ENCODE measurements around the gene SSH2. TPM values are rescaled to one million over a fixed set of nuclear protein-coding genes. Genes with fewer than 3 reads are reported as not detected.
A peak's percentile ranks its signal among the peaks of the same experiment; 100 is the strongest.

Gene SSH2
- total and polyA plus RNA-seq, 2 experiments from 2014 or later = 9.9 to 12.7 TPM

GRCh38 chr17:29742210-29742513 lies 187.9 kb downstream of the SSH2 start:
- DNase-seq (ENCODE audit: low spot score) = no peak
- Histone ChIP-seq H3K27ac (no peak overlapping the region), H3K9me2 (replicated peaks; ENCODE audit: insufficient read depth) (no peaks in the 10 kb centered on the region), H3K4me2 (no peak overlapping the region), H3K4me1 (ENCODE audit: insufficient read depth) (peaks cover 3% of the 10 kb centered on the region), H3K4me3 (no peak overlapping the region), H3K27me3 (no peaks in the 10 kb centered on the region), H4K20me1 (ENCODE audit: insufficient read depth, poor library complexity, severe bottlenecking) (no peaks in the 10 kb centered on the region), H2AFZ (no peak overlapping the region), H3K36me3 (replicated peaks; ENCODE audit: insufficient read depth, low read depth) (no peaks in the 10 kb centered on the region), H3K9me3 (ENCODE audit: low read depth) (no peaks in the 10 kb centered on the region), H3K79me2 (no peaks in the 10 kb centered on the region)
- 60% methylated on average over 3 of the region's 3 CpGs for WGBS (ENCODE audit: low lambda C conversion rate, missing lambda C conversion rate)
- TF ChIP-seq EZH2 (IDR thresholded peaks at IDR 0.05; ENCODE audit: borderline replicate concordance) = no peak
- TF ChIP-seq EZH2phosphoT487 (IDR thresholded peaks at IDR 0.05; ENCODE audit: low read depth, severe bottlenecking, unreplicated experiment) = no peak

- Histone ChIP-seq H3K9me3 (ENCODE audit: low read depth) (no peaks in the 10 kb centered on the region), H3K79me2 (no peaks in the 10 kb centered on the region), H3K27me3 (no peaks in the 10 kb centered on the region), H3K9me2 (replicated peaks; ENCODE audit: insufficient read depth) (no peaks in the 10 kb centered on the region), H3K36me3 (replicated peaks; ENCODE audit: insufficient read depth, low read depth) (no peaks in the 10 kb centered on the region), H3K4me1 (ENCODE audit: insufficient read depth) (peaks cover 3% of the 10 kb centered on the region), H3K27ac (no peak overlapping the region), H3K4me3 (no peak overlapping the region), H2AFZ (no peak overlapping the region), H4K20me1 (ENCODE audit: insufficient read depth, poor library complexity, severe bottlenecking) (no peaks in the 10 kb centered on the region), H3K4me2 (peak overlapping the region; percentile 18)
- no peak for DNase-seq (ENCODE audit: low spot score)
- TF ChIP-seq EZH2phosphoT487 (IDR thresholded peaks at IDR 0.05; ENCODE audit: low read depth, severe bottlenecking, unreplicated experiment) = no peak
- no peak for TF ChIP-seq EZH2 (IDR thresholded peaks at IDR 0.05; ENCODE audit: borderline replicate concordance)
- TF ChIP-seq CTCF (IDR thresholded peaks at IDR 0.05; ENCODE audit: poor library complexity) = no peak
- 43% methylated on average over 4 of the region's 4 CpGs for WGBS (ENCODE audit: low lambda C conversion rate, missing lambda C conversion rate)
Measured at GRCh38 chr17:29740017-29740416, 190.0 kb downstream of the SSH2 start.

- Histone ChIP-seq H3K4me1 (ENCODE audit: insufficient read depth) (peaks cover 13% of the 10 kb centered on the region), H3K4me2 (no peak overlapping the region), H3K27ac (no peak overlapping the region), H3K79me2 (no peaks in the 10 kb centered on the region), H3K9me2 (replicated peaks; ENCODE audit: insufficient read depth) (no peaks in the 10 kb centered on the region), H3K4me3 (no peak overlapping the region), H4K20me1 (ENCODE audit: insufficient read depth, poor library complexity, severe bottlenecking) (no peaks in the 10 kb centered on the region), H2AFZ (no peak overlapping the region), H3K36me3 (replicated peaks; ENCODE audit: insufficient read depth, low read depth) (no peaks in the 10 kb centered on the region), H3K27me3 (no peaks in the 10 kb centered on the region), H3K9me3 (ENCODE audit: low read depth) (no peaks in the 10 kb centered on the region)
- no peak for DNase-seq (ENCODE audit: low spot score)
- TF ChIP-seq EZH2 (IDR thresholded peaks at IDR 0.05; ENCODE audit: borderline replicate concordance) (no peak), EZH2phosphoT487 (IDR thresholded peaks at IDR 0.05; ENCODE audit: low read depth, severe bottlenecking, unreplicated experiment) (no peak), CTCF (IDR thresholded peaks at IDR 0.05; ENCODE audit: poor library complexity) (no peak)
Measured at GRCh38 chr17:29734640-29735039, 195.4 kb downstream of the SSH2 start.

GRCh38 chr17:29733166-29733565 lies 196.9 kb downstream of the SSH2 start:
- no peak overlapping the region for H2AFZ ChIP-seq
- DNase-seq (ENCODE audit: low spot score) = no peak
- 52% methylated on average over 2 of the region's 2 CpGs for WGBS (ENCODE audit: low lambda C conversion rate, missing lambda C conversion rate)
- no peaks in the 10 kb centered on the region for H3K79me2 ChIP-seq
- H3K4me1 ChIP-seq (ENCODE audit: insufficient read depth) = peaks cover 13% of the 10 kb centered on the region
- H3K27me3 ChIP-seq = no peaks in the 10 kb centered on the region
- H3K4me2 ChIP-seq = no peak overlapping the region
- no peak overlapping the region for H3K4me3 ChIP-seq
- H3K9me3 ChIP-seq (ENCODE audit: low read depth) = no peaks in the 10 kb centered on the region
- H3K27ac ChIP-seq = no peak overlapping the region
- no peak for TF ChIP-seq CTCF (IDR thresholded peaks at IDR 0.05; ENCODE audit: poor library complexity)
- no peaks in the 10 kb centered on the region for H4K20me1 ChIP-seq (ENCODE audit: insufficient read depth, poor library complexity, severe bottlenecking)
- no peaks in the 10 kb centered on the region for H3K36me3 ChIP-seq (replicated peaks; ENCODE audit: insufficient read depth, low read depth)
- H3K9me2 ChIP-seq (replicated peaks; ENCODE audit: insufficient read depth) = no peaks in the 10 kb centered on the region
